HG03196 (cell line): ENCODE measurements around the gene BIN1.

Experiments used
- ATAC-seq: cut with Tn5 transposase; IDR thresholded peaks from one replicate; pipeline ENCODE4 v1.9.1; 2021; ENCODE audit not compliant: unreplicated experiment

BIN1 gene

GRCh38 chr2:127004893-127005600, 101.9 kb downstream of the BIN1 start:
- no peak for ATAC-seq

DNA sequence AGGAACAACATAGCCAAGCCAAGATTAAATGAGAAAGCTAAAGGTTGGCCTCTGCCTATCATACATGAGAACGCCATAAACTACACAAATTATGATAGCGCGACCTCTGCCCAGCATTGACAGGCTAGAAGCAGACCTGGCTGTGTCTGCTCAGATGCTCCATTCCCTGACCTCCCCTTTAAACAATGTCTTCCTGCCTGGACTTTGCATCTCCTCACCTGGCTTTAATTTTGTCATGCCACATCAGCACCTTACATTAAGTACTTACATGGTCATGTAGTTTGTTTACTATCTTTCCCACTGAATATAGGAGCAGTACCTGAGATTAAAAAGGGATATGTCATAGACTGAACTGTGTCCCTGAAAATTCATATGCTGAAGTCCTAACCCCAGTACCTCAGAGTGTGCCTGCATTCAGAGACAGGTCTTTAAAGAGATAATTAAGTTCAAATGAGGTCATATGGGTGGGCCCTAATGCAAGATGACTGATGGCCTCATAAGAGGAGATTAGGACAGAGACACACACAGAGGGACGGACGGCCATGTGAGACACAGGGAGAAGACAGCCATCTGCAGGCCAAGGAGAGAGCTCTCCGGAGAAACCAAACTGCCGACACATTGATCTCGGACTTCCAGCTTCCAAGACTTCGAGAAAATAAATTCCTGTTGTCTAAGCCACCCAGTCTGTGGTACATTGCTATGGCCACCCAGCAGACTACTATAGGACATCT, 103.7 kb downstream of the BIN1 start:
- ATAC-seq, result no peak

DNA sequence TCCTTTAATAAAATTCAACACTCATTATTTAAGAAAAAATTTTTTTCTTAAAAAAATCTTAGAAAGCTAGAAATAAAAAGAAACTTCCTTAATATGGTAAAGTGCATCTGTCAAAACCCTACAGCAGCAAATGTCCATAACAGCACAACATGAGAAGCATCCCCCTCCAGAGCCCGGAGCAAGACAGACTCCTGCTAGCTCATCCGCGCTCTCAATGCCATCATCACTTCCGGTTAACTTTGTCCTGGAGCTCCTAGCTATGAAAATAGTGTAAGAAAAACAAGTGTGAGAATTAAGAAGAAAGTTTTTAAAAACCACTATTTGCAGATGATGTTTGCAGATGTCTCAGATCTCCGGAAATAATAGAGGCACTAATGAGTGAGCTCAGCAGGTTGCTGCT, 105.2 kb downstream of the BIN1 start:
- no peak for ATAC-seq

DNA sequence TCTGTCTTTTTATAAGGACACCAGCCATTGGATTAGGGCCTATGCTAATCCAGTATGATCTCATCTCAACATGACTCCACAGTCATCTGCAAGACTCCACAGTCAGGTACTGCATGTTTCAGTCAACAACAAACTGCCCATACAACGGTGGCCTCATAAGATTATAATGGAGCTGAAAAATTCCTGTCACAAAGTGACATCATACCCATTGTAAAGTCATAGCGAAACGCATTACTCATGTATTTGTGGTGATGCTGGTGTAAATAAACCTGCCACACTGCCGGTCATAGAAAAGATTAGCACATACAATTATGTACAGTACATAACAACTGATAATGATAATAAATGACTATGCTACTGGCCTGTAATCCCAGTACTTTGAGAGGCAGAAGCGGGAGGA, 106.0 kb downstream of the BIN1 start:
- no peak for ATAC-seq

GRCh38 chr2:127000194-127000593, 106.8 kb downstream of the BIN1 start:
- ATAC-seq, result no peak

- ATAC-seq, result no peak
Observed at GRCh38 chr2:126999106-126999756, 107.7 kb downstream of the BIN1 start.

- ATAC-seq, result no peak
Observed at GRCh38 chr2:126998486-126998885, 108.5 kb downstream of the BIN1 start.
